ENCODE data around the gene MRPL49. TPM values are rescaled to one million over a fixed set of nuclear protein-coding genes. Genes with fewer than 3 reads are reported as not detected.

Gene MRPL49
- total RNA-seq, 6 experiments from 2014 or later, result 53.2 to 59.7 (median 56.9) TPM

- no peak overlapping the region for H3K4me3 Mint-ChIP-seq
- no peak for DNase-seq
- H3K27me3 Mint-ChIP-seq (ENCODE audit: insufficient read depth), result no peaks in the 10 kb centered on the region; the same call in 1 of the 2 replicates
- no peak overlapping the region for H3K27ac Mint-ChIP-seq
- no peaks in the 10 kb centered on the region for H3K9me3 Mint-ChIP-seq
- TF ChIP-seq CTCF (IDR thresholded peaks at IDR 0.05), result no peak
- no peaks in the 10 kb centered on the region for H3K36me3 Mint-ChIP-seq (ENCODE audit: low read depth)
- no peaks in the 10 kb centered on the region for H3K4me1 Mint-ChIP-seq (ENCODE audit: low read depth)
Measured at GRCh38 chr11:65104628-65105027, 17.5 kb upstream of the MRPL49 start.

GRCh38 chr11:65107078-65107477 is 15.0 kb upstream of the MRPL49 start:
- no peaks in the 10 kb centered on the region for H3K9me3 Mint-ChIP-seq
- no peak for DNase-seq
- H3K27ac Mint-ChIP-seq, result no peak overlapping the region
- no peak for TF ChIP-seq CTCF (IDR thresholded peaks at IDR 0.05)
- H3K4me1 Mint-ChIP-seq (ENCODE audit: low read depth), result peaks cover 11% of the 10 kb centered on the region
- no peaks in the 10 kb centered on the region for H3K36me3 Mint-ChIP-seq (ENCODE audit: low read depth)
- no peaks in the 10 kb centered on the region; the same call in none of the 2 replicates for H3K27me3 Mint-ChIP-seq (ENCODE audit: insufficient read depth)
- no peak overlapping the region for H3K4me3 Mint-ChIP-seq

GRCh38 chr11:65107751-65108468 is 14.2 kb upstream of the MRPL49 start:
- Mint-ChIP-seq H3K27me3 (ENCODE audit: insufficient read depth) (no peaks in the 10 kb centered on the region; the same call in none of the 2 replicates), H3K4me3 (no peak overlapping the region), H3K27ac (no peak overlapping the region), H3K4me1 (ENCODE audit: low read depth) (peaks cover 13% of the 10 kb centered on the region), H3K9me3 (no peaks in the 10 kb centered on the region), H3K36me3 (ENCODE audit: low read depth) (no peaks in the 10 kb centered on the region)
- TF ChIP-seq CTCF (IDR thresholded peaks at IDR 0.05), result no peak
- DNase-seq, result no peak

- Mint-ChIP-seq H3K27me3 (ENCODE audit: insufficient read depth) (no peaks in the 10 kb centered on the region; the same call in none of the 2 replicates), H3K4me1 (ENCODE audit: low read depth) (peaks cover 19% of the 10 kb centered on the region), H3K4me3 (no peak overlapping the region), H3K27ac (no peak overlapping the region), H3K36me3 (ENCODE audit: low read depth) (no peaks in the 10 kb centered on the region), H3K9me3 (no peaks in the 10 kb centered on the region)
- TF ChIP-seq CTCF (IDR thresholded peaks at IDR 0.05), result no peak
- DNase-seq, result no peak
Measured at GRCh38 chr11:65108469-65109123, 13.5 kb upstream of the MRPL49 start.

- no peak overlapping the region for H3K4me3 Mint-ChIP-seq
- no peaks in the 10 kb centered on the region for H3K9me3 Mint-ChIP-seq
- H3K4me1 Mint-ChIP-seq (ENCODE audit: low read depth), result peaks cover 20% of the 10 kb centered on the region
- no peak for TF ChIP-seq CTCF (IDR thresholded peaks at IDR 0.05)
- no peak overlapping the region for H3K27ac Mint-ChIP-seq
- peaks cover 2% of the 10 kb centered on the region for H3K27me3 Mint-ChIP-seq (ENCODE audit: insufficient read depth)
- DNase-seq, result no peak
- H3K36me3 Mint-ChIP-seq (ENCODE audit: low read depth), result no peaks in the 10 kb centered on the region
Measured at GRCh38 chr11:65109231-65110198, 12.6 kb upstream of the MRPL49 start.

Data from HFFc6 (cell line).